ACC112 (cell line): ENCODE results near the gene GLIS1.

Experiments used
- H2AFZ ChIP-seq: fragments of 200-600 bp; sonication (generic); one replicate; pipeline ENCODE4 v1.6.0; 2017; ENCODE audit warnings: antibody characterized with exemption, low read length; ENCODE audit not compliant: unreplicated experiment
- H3K27ac ChIP-seq: fragments of 200-600 bp; sonication (generic); 2 replicates; pipeline ENCODE4 v1.5.1; 2014; ENCODE audit warnings: low read depth, mild to moderate bottlenecking, antibody characterized with exemption, low read length, moderate library complexity
- H3K27me3 ChIP-seq: fragments of 200-600 bp; sonication (generic); 2 replicates; pipeline ENCODE4 v1.6.1; 2014; ENCODE audit warnings: mild to moderate bottlenecking, antibody characterized with exemption, low read length, moderate library complexity, mixed read lengths; ENCODE audit not compliant: insufficient read depth
- H3K36me3 ChIP-seq: fragments of 200-600 bp; sonication (generic); 2 replicates; pipeline ENCODE4 v1.6.1; 2016; ENCODE audit warnings: mild to moderate bottlenecking, antibody characterized with exemption, low read length, moderate library complexity, mixed read lengths; ENCODE audit not compliant: insufficient read depth
- H3K4me1 ChIP-seq: fragments of 200-600 bp; sonication (generic); one replicate; pipeline ENCODE4 v1.6.1; 2016; ENCODE audit warnings: low read length, mixed read lengths; ENCODE audit not compliant: insufficient read depth, unreplicated experiment, control insufficient read depth
- H3K4me3 ChIP-seq: fragments of 200-600 bp; sonication (generic); 2 replicates; pipeline ENCODE4 v1.5.1; 2014; ENCODE audit warnings: mild to moderate bottlenecking, low read depth, low read length
- H3K79me2 ChIP-seq: fragments of 200-600 bp; sonication (generic); one replicate; pipeline ENCODE4 v1.6.0; 2016; ENCODE audit warnings: low read length; ENCODE audit not compliant: control insufficient read depth, unreplicated experiment, insufficient read depth

The GLIS1 gene

DNA sequence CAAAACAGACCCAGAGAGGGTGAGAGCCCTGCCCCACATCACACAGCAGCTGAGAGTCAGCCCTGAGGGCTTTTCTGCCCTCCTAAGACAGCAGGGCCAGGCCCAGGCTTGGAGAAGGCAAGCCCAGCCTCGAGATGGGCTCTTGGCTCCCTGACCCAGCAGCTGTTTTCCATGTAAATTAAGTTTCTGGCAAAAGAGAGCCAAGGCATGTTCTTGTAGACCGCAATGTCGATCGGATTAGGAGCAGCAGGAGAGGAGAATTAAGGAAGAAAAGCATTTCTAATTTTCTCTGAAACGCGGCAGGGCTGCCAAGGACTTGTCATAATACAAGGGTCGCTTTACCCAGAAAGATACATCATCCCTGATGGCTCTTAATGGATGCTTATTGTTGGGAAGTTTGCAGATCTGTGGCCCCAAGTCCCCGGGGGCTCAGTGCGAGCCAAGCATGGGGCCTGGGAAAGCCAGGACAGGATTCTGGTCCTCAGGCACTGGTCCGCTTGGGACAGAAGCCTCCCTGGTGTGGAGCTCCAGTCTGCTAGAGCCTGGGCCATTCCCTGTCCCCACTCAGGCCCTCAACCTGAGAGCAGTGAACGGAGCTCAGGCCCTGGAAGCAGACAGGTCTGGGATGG, 216.9 kb downstream of the GLIS1 start:
- Histone ChIP-seq H2AFZ (no peak overlapping the region), H3K27ac (no peak overlapping the region), H3K27me3 (no peaks in the 10 kb centered on the region), H3K79me2 (no peaks in the 10 kb centered on the region), H3K4me3 (no peak overlapping the region), H3K36me3 (no peaks in the 10 kb centered on the region), H3K4me1 (no peaks in the 10 kb centered on the region)

- Histone ChIP-seq H3K36me3 (no peaks in the 10 kb centered on the region), H3K79me2 (no peaks in the 10 kb centered on the region), H3K4me3 (no peak overlapping the region), H3K4me1 (no peaks in the 10 kb centered on the region), H3K27ac (no peak overlapping the region), H3K27me3 (no peaks in the 10 kb centered on the region), H2AFZ (no peak overlapping the region)
These were observed 218.5 kb downstream of the GLIS1 start for GRCh38 chr1:53520481-53520880.

DNA sequence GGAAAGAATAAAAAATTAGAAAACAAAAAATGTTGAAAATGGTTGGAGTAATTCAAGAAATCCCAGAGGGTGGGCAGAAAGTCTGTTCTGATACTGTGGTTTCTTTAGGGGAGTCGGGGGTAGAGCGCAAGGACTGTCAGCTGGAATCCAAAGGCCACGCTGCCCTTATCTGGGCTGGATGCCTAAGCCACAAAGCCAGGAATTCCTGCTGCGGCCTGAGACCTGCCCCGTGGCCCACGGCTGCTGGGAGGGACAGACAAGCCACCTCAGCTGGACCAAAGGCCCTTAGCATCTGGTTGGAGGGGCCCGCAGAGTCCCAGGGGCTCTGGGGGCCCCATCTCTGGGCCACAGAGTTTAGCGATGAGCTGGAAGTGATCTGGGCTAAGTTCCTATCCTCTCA, 219.5 kb downstream of the GLIS1 start:
- Histone ChIP-seq H3K36me3 (no peaks in the 10 kb centered on the region), H2AFZ (no peak overlapping the region), H3K79me2 (no peaks in the 10 kb centered on the region), H3K4me1 (no peaks in the 10 kb centered on the region), H3K27ac (no peak overlapping the region), H3K4me3 (no peak overlapping the region), H3K27me3 (no peaks in the 10 kb centered on the region)

DNA sequence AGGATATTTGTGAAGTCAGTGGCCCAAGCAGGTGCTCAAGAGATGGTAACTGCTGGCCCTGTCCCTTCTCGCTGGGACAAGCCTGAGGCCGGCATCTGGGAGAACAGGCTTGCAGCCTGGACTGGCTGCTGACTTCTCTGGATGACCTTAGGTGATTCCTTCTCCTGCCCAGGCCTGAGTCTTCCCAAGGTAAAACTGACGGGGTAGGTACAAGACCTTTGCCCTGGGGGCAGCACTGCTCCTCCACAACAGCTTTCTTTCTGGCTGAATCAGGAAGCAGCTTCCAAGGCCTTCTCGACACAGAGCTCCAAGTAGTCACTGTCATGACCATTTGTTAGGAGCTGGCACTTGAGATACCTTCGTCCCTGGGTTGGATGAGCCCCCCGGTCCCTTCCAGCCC, 220.2 kb downstream of the GLIS1 start:
- H3K36me3 ChIP-seq: no peaks in the 10 kb centered on the region

DNA sequence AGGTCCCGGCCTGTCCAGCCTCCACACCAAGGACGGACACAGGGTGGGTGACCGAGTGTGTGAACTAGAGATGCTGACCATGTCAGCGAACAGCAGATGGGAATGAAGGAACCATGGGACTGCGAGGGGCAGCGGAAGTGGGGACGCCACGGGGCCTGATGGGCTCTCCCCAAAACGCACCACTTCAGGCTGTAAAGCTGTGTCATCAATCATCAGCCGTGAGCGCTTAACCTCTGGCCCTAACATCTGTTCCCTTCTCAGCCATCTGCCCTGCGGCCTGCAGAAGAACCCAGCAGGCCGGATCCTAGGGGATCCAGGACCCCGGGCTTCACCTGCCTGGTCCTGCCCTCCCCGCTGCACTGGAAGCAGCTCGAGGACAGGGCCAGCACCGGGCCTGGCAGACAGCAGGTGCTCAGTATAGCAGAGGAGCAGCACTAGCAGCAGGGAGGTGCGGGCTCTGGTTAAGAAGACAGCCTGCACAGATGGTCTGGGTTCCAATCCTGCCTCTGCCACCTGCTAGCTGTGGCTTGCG, 221.1 kb downstream of the GLIS1 start:
- Histone ChIP-seq H3K27ac (no peak overlapping the region), H2AFZ (no peak overlapping the region), H3K36me3 (no peaks in the 10 kb centered on the region), H3K79me2 (no peaks in the 10 kb centered on the region), H3K4me1 (peaks cover 4% of the 10 kb centered on the region), H3K27me3 (no peaks in the 10 kb centered on the region), H3K4me3 (no peak overlapping the region)

More for the DNA sequence above, 220.2 kb downstream of the GLIS1 start:
- no peaks in the 10 kb centered on the region for H3K4me1 ChIP-seq
- no peak overlapping the region for H2AFZ ChIP-seq
- no peaks in the 10 kb centered on the region for H3K79me2 ChIP-seq
- H3K27ac ChIP-seq: no peak overlapping the region
- no peaks in the 10 kb centered on the region for H3K27me3 ChIP-seq
- H3K4me3 ChIP-seq: no peak overlapping the region

GRCh38 chr1:53517109-53517508, 221.9 kb downstream of the GLIS1 start:
- Histone ChIP-seq H3K4me3 (no peak overlapping the region), H3K36me3 (no peaks in the 10 kb centered on the region), H3K79me2 (no peaks in the 10 kb centered on the region), H3K4me1 (peaks cover 12% of the 10 kb centered on the region), H3K27ac (no peak overlapping the region), H2AFZ (no peak overlapping the region), H3K27me3 (no peaks in the 10 kb centered on the region)

DNA sequence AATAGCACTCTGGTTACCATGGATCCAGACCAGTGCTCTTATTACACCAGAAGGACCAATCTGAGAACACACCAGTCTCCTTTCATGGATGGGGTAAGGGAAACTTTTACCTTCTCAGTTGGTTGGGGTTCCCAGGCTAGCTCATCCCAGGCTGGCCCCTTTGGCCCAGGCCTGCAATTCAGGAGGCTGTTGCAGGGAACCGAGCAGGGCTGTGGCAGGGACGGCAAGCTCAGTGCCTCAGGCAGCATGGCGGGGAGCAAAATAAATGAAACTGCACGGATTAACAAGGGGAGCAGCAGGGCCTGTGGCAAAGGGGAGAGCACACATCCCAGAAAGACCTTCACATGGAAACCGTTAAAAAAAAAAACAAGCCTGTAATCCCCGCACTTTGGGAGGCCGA, 222.8 kb downstream of the GLIS1 start:
- H3K4me1 ChIP-seq: peaks cover 19% of the 10 kb centered on the region
- no peak overlapping the region for H2AFZ ChIP-seq
- H3K27ac ChIP-seq: no peak overlapping the region
- H3K27me3 ChIP-seq: no peaks in the 10 kb centered on the region
- no peaks in the 10 kb centered on the region for H3K36me3 ChIP-seq
- H3K79me2 ChIP-seq: no peaks in the 10 kb centered on the region
- H3K4me3 ChIP-seq: no peak overlapping the region

- Histone ChIP-seq H3K4me1 (peaks cover 19% of the 10 kb centered on the region), H3K4me3 (no peak overlapping the region), H3K79me2 (no peaks in the 10 kb centered on the region), H3K27me3 (no peaks in the 10 kb centered on the region), H3K36me3 (no peaks in the 10 kb centered on the region), H2AFZ (no peak overlapping the region), H3K27ac (no peak overlapping the region)
These were observed 224.5 kb downstream of the GLIS1 start for GRCh38 chr1:53514436-53514835.

DNA sequence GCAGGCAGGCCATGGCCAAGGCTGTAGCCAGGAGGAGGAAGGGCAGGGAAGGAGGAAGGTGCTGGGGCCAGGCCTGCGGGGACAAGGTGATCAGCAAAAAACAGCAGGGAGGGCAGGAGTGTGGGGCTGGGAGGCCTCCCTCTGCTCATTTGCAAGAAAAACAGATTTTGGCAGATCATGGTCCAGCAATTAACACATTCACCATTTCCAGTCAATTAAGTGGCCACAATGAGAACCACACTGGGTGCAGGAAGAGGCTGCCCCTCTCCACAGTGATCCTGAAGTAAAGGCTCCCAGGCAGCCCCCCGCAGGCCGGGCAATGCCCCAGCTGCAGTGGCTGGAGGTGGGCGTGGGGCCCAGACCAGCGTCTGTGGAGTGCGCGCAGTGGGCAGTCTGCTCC, 225.1 kb downstream of the GLIS1 start:
- Histone ChIP-seq H3K36me3 (no peaks in the 10 kb centered on the region), H3K27ac (no peak overlapping the region), H3K79me2 (no peaks in the 10 kb centered on the region), H3K4me1 (peaks cover 19% of the 10 kb centered on the region), H2AFZ (no peak overlapping the region), H3K27me3 (no peaks in the 10 kb centered on the region), H3K4me3 (no peak overlapping the region)

DNA sequence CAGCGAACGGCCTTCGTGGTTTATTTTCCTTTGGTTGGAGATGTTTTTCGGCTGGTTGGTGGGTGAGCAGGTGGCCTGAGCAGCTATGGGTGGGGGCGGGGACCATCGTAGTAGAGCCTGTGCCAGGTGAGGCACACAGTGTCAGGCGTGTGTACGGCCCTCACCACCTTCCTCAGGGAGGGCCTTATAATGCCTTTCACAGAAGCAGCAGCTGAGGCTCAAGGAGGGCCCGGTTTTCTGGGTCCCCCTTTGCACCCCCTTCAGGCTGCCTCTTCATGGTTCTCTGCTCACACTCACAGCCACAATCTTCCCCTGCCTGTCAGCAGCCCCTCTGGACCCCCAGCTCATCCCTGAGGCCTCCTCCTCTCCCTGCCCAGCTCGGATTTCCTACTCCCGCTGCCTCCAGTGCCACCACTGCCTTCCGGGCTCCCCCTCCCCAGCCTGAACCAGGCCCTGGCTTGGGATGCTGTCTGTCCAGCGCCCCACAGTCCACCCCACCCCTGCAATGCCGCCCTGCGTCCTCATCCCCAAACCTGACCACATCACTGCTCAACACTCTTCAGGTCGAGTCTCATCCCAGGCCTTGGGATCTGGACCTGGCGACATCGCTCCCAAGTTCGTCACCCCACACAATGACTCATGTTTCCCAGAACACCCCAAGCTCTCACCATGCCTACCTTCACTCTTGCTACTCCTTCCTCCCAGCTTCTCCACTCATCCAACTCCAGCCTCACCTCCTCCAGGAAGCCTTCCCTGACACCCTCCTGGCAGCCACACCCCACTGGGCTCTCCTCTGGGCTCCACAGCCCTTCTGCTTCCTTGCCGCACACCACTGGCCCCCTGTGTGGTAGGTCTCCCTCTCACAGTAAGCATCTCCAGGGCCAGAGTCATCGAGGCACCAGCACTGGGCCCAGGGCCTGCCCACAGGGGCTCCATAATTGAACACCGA, 225.9 kb downstream of the GLIS1 start:
- no peaks in the 10 kb centered on the region for H3K27me3 ChIP-seq
- no peak overlapping the region for H3K27ac ChIP-seq
- H3K4me3 ChIP-seq: no peak overlapping the region
- H3K36me3 ChIP-seq: no peaks in the 10 kb centered on the region
- no peak overlapping the region for H2AFZ ChIP-seq
- no peaks in the 10 kb centered on the region for H3K79me2 ChIP-seq
- peaks cover 19% of the 10 kb centered on the region for H3K4me1 ChIP-seq
